Ascending aorta (tissue), 2 donors: ENCODE measurements around the gene ZFYVE28. TPM values are rescaled to one million over a fixed set of nuclear protein-coding genes. Genes with fewer than 3 reads are reported as not detected.

Experiments
- DNase-seq, 2 donors: peaks; one replicate each; pipeline ENCODE4 v3.0.0-alpha.2; 2019; ENCODE audit warnings: low spot score in 2 of 2
- H3K27ac ChIP-seq, 2 donors: fragments of 200-600 bp; sonication (generic); one replicate each; pipeline ENCODE4 v1.5.1; 2016 to 2017; ENCODE audit warnings: mild to moderate bottlenecking in 1 of 2
- H3K27me3 ChIP-seq: fragments of 200-600 bp; sonication (generic); one replicate; pipeline ENCODE4 v1.5.1; 2017
- H3K36me3 ChIP-seq, 2 donors: fragments of 200-600 bp; sonication (generic); one replicate each; pipeline ENCODE4 v1.5.1; 2016
- H3K4me1 ChIP-seq, 2 donors: fragments of 200-600 bp; sonication (generic); one replicate each; pipeline ENCODE4 v1.5.1; 2016 to 2017; ENCODE audit warnings: mild to moderate bottlenecking in 1 of 2
- H3K4me3 ChIP-seq, 2 donors: fragments of 200-600 bp; sonication (generic); one replicate each; pipeline ENCODE4 v1.5.1; 2016 to 2017; ENCODE audit warnings: mild to moderate bottlenecking in 1 of 2
- H3K9me3 ChIP-seq, 2 donors: fragments of 200-600 bp; sonication (generic); one replicate each; pipeline ENCODE4 v1.5.1; 2016
- intact Hi-C: fragments of 100-400 bp; cut with DNase I; formaldehyde crosslinking; loops from one replicate; pipeline ENCODE4 v1.15.1; 2023
- total RNA-seq: library from RNA; depleted of rRNA; stranded (reverse); fragments of >200 nt; gene quantifications from one replicate; pipeline ENCODE4 v1.1.0, GENCODE V29; 2016
- TF ChIP-seq, protein P1 (sequence below), 3 experiments: fragments of 200-600 bp in 2 of 3; fragments of 450-650 bp in 1 of 3; sonication (generic) in 2 of 3; IDR thresholded peaks; one replicate each; pipeline ENCODE4 v1.5.1; 2016 to 2019; ENCODE audit warnings: antibody characterized with exemption in 3 of 3, mild to moderate bottlenecking in 1 of 3, moderate library complexity in 1 of 3

The ZFYVE28 gene
- total RNA-seq, 1 donor from 2014 or later: 12.3 TPM

DNA sequence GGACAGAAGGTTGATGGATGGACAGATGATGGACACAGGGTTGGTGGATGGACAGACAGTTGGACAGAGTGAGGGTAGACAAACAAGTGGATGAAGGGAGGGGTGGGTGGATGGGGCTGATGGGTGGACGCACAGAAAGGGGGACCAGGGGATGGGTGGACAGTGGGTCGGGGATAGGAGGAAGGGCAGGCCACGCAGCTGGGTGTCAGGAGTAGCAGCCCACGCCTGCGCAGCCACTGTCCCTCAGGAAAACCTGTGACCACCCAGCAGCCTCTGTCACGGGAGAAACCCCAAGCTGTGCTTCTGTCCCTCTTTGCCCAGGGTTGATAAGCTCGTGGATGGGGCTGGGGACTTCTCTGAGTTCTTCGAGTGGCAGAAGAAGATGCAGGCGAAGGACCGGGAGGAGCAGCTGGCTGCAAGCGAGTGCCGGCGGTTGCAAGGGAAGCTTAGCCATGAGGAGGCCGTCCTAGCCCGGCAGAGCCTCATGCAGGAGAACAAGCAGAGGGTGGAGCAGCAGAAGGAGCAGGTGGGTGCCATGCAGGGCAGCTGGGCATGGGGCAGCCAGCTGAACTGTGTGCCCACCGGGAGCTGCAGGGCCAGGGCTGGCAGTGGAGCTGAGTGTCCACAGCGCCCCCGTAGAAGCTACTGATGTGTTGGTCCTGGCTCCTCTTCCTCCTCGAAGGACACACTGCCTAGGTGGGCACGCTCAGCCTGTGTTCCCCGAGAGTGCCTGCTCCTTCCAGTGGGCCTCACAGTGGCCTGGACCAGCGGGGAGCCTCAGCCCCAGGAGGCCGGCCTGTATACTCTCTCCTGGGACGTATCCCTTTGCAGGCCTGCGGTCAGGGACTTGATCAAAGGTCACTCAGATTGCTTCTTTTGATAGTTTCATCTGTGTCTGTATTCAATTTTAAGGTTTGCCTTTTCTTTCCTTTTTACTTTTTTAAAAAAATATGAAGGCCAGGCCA lies 33.7 kb upstream of the ZFYVE28 start:
- no peak overlapping the region for H3K27ac ChIP-seq
- intact Hi-C loops: no loop called here
- H3K9me3 ChIP-seq: no peaks in the 10 kb centered on the region
- no peaks in the 10 kb centered on the region for H3K27me3 ChIP-seq
- no peak overlapping the region for H3K4me3 ChIP-seq
- TF ChIP-seq, protein P1, sequence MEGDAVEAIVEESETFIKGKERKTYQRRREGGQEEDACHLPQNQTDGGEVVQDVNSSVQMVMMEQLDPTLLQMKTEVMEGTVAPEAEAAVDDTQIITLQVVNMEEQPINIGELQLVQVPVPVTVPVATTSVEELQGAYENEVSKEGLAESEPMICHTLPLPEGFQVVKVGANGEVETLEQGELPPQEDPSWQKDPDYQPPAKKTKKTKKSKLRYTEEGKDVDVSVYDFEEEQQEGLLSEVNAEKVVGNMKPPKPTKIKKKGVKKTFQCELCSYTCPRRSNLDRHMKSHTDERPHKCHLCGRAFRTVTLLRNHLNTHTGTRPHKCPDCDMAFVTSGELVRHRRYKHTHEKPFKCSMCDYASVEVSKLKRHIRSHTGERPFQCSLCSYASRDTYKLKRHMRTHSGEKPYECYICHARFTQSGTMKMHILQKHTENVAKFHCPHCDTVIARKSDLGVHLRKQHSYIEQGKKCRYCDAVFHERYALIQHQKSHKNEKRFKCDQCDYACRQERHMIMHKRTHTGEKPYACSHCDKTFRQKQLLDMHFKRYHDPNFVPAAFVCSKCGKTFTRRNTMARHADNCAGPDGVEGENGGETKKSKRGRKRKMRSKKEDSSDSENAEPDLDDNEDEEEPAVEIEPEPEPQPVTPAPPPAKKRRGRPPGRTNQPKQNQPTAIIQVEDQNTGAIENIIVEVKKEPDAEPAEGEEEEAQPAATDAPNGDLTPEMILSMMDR (IDR thresholded peaks at IDR 0.05): no peak
- no peaks in the 10 kb centered on the region for H3K36me3 ChIP-seq
- peak in 1 of 2 donors; percentile 41 for DNase-seq
- H3K4me1 ChIP-seq: no peaks in the 10 kb centered on the region

DNA sequence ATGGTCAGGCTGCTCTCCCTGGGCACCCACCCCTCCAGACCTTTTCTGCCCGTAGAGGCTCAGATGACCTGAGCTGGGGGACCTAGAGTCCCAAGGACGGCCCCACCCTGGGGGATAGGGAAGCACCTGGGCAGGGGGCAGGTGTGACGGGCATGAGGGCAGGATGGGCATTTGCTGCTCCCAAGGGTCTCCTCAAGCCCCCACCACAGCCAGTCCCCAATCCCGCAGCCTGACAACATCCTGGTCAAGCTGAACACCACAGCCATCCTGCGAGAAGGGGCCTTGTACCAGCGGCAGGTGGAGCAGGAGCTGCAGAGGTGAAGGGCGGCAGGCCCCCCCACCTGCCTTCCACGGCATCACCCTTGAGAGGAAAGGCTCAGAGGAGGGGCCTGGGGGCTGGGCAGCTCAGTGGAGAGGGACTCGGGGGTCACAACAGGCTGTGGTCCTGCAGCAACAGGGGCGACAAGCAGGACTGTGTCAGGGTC lies 32.6 kb upstream of the ZFYVE28 start:
- Histone ChIP-seq H3K9me3 (no peaks in the 10 kb centered on the region), H3K27me3 (no peaks in the 10 kb centered on the region), H3K4me3 (no peak overlapping the region), H3K27ac (no peak overlapping the region), H3K4me1 (no peaks in the 10 kb centered on the region), H3K36me3 (no peaks in the 10 kb centered on the region)
- intact Hi-C loops: no loop called here
- TF ChIP-seq, protein P1 (IDR thresholded peaks at IDR 0.05): no peak
- peak in 1 of 2 donors; percentile 57 for DNase-seq

DNA sequence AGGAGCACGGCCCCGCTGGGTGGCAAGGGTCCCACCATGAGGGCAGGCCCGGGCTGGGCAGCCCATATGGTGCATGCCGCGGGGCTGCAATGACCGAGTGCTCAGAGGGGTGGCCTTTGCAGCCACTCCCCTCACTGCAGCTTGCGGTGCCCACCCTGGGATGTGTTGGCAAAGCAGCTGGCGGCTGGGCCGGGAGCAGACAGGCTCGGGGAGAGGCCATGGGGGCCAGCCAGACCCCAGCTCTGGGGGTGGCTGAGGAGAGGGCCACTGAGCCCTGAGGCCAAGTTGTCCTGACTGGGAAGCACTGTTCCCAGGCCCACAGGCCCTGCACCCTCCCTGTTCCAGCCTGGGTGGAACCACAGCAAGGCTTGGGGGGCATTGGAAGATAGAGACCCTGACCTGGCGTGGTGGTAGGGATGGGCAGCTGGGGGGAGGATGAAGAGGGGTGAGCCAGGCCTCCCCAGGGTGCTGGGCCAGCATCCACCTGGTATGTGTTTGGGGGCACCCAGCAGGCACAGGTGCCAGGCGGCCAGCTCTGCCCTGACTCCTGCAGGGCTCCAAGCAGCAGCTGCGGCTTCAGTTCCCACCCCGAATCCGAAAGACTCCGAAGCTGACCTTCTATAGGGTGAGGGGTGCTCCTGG lies 32.1 kb upstream of the ZFYVE28 start:
- H3K36me3 ChIP-seq: no peaks in the 10 kb centered on the region
- no peaks in the 10 kb centered on the region for H3K4me1 ChIP-seq
- no peaks in the 10 kb centered on the region for H3K27me3 ChIP-seq
- no peaks in the 10 kb centered on the region for H3K9me3 ChIP-seq
- intact Hi-C loops: no loop called here
- H3K4me3 ChIP-seq: no peak overlapping the region
- no peak overlapping the region for H3K27ac ChIP-seq
- TF ChIP-seq, protein P1 (IDR thresholded peaks at IDR 0.05): no peak
- no peak for DNase-seq

DNA sequence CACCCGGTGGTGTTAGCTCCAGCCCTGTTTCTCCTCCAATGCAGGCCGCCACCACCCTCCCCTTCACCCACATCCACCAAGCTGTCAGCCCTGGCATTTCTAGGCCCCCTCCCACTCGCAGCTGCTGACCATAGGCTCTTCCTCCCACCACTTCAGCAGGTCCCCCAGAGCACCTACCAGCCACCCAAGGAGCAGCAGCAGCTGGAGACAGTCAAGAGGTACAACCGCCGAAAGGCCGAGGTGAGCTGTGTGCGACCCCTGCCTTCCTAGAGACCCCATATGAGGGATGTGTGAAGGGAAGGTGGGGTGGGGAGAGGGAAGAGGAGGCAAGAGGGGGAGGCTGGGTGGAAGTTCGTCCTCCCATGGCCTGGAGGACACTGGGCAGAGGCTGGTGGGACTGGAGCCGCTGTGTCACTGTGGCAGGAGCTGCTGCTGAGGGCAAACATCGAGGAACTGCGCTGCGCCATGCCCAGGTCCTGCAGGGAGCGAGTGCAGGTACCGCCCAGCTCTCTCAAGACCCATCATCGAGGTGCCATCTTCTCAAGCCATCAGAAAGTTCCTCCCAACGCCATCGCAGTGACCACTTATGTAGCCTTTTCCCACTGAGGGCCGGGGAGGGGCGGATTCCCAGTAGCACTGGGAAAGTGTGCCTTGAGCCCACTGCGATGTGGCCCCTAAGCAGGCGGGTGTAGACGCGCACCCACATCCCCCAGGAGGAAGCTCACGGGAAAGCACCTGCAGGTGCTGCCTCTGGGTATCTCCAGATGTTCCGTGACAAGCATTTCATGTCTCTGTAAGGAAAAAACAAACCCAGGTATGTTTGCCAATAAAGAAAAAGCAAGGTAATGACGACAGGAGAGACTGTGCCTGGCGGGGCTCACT lies 31.3 kb upstream of the ZFYVE28 start:
- H3K4me3 ChIP-seq: no peak overlapping the region
- H3K27me3 ChIP-seq: no peaks in the 10 kb centered on the region
- TF ChIP-seq, protein P1 (IDR thresholded peaks at IDR 0.05): no peak
- no peaks in the 10 kb centered on the region for H3K9me3 ChIP-seq
- H3K4me1 ChIP-seq: no peaks in the 10 kb centered on the region
- no peaks in the 10 kb centered on the region for H3K36me3 ChIP-seq
- H3K27ac ChIP-seq: no peak overlapping the region
- DNase-seq: peak in 1 of 2 donors; percentile 56
- intact Hi-C loops: no loop called here

DNA sequence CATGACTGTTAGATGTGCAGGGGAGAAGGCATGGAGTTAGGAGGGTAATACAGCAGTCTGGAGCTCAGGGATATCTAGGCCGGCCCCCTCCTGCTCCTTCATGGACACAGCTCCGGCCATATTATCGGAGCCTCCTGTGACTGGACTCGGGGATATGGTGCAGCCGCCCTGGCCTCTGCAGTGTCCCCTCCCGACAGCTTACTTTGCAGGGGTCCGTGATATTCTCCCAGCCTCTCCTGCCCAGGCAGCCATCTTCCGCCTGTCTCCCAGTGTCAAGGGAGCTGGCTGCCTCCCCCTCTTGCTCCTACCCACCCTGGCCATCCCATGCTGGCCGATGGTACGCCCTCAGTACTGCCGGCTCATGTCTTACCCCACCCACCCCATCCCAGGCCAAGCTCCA lies 30.6 kb upstream of the ZFYVE28 start:
- H3K4me3 ChIP-seq: no peak overlapping the region
- H3K36me3 ChIP-seq: no peaks in the 10 kb centered on the region
- intact Hi-C loops: no loop called here
- no peak overlapping the region for H3K27ac ChIP-seq
- H3K4me1 ChIP-seq: no peaks in the 10 kb centered on the region
- no peaks in the 10 kb centered on the region for H3K27me3 ChIP-seq
- no peaks in the 10 kb centered on the region for H3K9me3 ChIP-seq
- no peak for DNase-seq
- TF ChIP-seq, protein P1 (IDR thresholded peaks at IDR 0.05): no peak
